Stimulated activated CD8-positive, alpha-beta memory T cell treated with anti-CD3 and anti-CD28 coated beads, Interleukin-12 subunit alpha, Interleukin-12 subunit beta, amount 100 ng/mL, for 4 hours (primary cell): Measurements from ENCODE around the gene HGFAC.
"Not testable (repeated sequence)": the region's sequence is repeated elsewhere in the genome, so short reads cannot be mapped to it uniquely, and the experiment has no call there.

Source experiments
- DNase-seq: peaks from one replicate; pipeline ENCODE4 v3.0.0-alpha.2; 2020; ENCODE audit warnings: low read depth

Gene HGFAC

DNA sequence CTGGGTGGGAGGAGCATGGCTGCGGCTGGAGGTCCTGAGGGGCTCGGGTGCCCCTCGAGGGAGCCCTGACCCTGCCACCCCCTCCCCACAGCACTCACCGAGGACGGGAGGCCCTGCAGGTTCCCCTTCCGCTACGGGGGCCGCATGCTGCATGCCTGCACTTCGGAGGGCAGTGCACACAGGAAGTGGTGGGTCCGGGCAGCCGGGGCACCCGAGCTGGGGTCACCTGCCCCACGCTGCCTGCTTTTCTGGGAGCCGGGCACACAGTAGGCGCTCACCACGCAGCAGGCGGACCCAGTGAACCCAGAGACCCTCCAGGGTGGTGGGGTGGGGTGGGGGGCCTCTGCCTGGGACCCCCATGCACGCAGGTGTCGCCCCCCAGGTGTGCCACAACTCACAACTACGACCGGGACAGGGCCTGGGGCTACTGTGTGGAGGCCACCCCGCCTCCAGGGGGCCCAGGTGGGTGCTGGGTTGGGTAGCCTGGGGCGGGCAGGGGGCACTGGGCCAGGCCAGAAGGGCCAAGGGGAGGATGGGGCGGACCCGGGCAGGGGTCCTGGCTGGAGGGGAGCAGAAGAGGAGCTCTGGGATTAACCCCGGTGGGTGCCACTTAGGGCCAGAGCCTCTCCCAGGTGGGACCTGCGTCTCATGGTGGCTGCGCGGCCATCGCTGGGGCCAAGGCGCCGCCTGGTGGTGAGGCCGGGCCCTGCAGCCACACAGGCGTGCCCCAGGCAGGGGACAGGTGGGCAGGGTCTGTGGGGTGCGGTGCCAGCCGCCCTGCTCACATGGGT lies 1.4 kb downstream of the HGFAC start:
- peak; percentile 21 for DNase-seq

DNA sequence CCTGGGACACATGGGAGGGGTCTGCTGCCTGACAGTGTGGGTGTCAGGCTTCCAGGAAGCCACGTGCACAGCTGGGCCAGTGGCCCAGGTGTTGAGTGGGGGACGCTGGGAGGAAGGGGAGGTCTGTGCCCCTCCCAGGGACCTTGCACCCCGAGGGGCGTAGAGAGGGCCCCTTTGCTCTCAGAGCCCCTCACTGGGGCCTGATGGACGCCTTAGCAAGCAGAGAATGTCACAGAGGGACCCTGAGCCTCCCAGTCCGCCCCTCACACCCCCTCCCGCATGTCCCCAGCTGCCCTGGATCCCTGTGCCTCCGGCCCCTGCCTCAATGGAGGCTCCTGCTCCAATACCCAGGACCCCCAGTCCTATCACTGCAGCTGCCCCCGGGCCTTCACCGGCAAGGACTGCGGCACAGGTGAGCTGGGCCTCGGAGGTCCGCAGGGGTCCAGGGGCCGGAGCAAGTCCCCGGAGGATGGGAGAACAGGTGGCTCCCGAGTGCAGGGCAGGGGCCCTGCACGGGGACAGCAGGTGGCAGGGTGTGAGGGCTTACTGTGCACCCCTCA lies 2.1 kb downstream of the HGFAC start:
- no peak for DNase-seq

DNA sequence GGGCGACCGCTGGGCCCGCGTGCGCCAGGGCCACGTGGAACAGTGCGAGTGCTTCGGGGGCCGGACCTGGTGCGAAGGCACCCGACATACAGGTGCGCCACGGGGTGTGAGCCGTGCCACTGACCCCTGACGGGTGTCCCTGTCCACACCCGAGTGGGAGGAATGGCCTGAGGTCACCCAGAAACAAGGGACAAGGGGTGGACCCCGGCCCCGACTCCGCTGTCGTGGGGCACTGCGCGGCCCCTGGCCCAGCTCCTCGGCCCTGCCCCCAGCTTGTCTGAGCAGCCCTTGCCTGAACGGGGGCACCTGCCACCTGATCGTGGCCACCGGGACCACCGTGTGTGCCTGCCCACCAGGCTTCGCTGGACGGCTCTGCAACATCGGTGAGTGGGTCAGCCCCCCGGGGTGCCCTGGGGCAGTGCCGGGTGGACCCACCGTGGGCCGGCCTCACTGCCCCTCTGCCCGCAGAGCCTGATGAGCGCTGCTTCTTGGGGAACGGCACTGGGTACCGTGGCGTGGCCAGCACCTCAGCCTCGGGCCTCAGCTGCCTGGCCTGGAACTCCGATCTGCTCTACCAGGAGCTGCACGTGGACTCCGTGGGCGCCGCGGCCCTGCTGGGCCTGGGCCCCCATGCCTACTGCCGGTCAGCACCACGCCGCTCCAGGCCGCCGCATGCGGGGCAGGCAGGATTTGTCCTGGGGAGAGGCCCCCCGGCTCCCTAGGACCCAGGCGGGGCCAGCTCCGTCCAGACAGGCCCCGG lies 2.8 kb downstream of the HGFAC start:
- no peak for DNase-seq

DNA sequence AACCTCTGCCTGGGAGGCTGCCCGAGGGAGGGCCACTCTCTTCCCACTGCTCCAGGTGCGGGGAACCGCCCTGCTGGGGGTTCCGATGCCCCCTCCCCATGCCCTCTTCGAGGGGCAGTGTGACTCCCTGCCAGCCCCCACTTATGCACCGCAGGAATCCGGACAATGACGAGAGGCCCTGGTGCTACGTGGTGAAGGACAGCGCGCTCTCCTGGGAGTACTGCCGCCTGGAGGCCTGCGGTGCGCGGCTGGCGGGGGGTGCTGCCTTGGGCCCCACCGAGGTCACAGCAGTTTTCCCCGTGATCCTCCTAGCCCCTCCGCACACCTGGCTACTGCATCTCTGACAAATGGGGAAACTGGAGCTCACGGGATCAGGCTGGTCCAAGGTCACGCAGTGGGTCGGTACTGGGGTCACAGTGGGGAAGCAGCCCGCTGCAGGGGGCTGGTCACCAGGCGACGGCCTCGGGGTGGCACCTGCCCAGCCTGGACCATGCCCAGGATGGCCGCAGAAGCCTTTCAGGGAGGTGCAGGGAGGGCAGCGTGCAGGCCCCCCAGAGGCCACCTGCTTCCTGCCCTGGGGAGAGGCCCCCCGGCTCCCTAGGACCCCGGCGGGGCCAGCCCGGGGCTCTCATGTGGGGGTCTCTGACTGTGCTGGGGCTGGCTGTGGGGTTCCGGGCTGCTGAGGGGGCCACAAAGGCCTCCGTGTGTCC lies 3.5 kb downstream of the HGFAC start:
- no peak for DNase-seq

DNA sequence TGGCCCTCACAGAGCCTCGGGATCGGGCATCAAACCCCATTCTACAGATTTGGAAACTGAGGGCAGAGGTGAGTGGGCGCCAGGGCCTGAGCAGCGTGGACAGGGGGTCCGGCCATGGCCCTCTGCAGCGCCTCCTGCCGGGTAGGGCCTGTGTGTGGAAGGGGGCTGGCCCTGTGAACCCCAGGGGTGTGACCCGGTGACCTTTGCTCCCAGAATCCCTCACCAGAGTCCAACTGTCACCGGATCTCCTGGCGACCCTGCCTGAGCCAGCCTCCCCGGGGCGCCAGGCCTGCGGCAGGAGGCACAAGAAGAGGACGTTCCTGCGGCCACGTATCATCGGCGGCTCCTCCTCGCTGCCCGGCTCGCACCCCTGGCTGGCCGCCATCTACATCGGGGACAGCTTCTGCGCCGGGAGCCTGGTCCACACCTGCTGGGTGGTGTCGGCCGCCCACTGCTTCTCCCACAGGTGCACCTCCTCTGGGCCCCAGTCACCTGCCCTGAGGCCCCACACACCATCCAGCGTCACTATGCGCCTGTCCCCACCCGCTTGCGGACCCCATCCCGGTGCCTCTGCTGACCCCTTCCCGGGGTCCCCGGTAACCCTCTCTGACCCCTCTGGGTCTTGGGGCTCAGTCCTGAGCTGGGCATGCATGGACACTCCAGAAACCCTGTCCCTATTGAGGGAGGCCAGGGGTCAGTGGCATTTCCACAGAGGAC lies 4.2 kb downstream of the HGFAC start:
- no peak for DNase-seq

DNA sequence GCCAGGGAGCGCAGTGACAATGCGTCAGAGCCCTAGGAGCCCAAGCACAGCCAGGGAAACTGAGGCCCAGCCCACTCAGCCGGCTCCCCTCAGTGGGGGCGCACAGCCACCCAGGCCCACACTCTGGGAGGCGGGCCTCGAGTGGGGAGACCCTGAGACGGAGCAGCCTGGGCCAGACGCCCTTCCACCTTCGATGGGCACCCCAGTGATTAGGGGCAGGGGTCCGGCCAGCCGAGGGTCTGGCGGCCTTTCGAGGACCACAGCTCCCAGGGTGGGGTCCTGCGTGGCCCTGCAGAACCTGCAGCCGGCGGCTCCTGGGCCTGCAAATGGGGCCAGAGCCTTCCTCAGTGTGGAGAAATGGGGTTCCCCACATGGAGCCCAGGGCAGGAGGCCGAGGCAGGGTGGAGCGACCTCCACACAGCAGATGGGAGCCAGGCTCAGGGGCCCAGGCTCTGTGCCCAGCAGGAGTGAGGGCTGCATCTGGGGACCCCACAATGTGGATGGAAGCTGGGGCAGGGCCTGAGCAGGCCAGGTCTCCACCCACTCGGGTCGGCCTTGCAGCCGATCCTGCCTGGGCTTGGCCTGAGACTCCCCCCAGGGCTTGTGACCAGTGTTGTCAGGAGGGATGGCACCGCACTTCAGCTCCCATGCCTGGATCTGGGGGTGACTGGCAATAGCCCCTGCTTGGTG lies 5.0 kb downstream of the HGFAC start:
- DNase-seq, result no peak

DNA sequence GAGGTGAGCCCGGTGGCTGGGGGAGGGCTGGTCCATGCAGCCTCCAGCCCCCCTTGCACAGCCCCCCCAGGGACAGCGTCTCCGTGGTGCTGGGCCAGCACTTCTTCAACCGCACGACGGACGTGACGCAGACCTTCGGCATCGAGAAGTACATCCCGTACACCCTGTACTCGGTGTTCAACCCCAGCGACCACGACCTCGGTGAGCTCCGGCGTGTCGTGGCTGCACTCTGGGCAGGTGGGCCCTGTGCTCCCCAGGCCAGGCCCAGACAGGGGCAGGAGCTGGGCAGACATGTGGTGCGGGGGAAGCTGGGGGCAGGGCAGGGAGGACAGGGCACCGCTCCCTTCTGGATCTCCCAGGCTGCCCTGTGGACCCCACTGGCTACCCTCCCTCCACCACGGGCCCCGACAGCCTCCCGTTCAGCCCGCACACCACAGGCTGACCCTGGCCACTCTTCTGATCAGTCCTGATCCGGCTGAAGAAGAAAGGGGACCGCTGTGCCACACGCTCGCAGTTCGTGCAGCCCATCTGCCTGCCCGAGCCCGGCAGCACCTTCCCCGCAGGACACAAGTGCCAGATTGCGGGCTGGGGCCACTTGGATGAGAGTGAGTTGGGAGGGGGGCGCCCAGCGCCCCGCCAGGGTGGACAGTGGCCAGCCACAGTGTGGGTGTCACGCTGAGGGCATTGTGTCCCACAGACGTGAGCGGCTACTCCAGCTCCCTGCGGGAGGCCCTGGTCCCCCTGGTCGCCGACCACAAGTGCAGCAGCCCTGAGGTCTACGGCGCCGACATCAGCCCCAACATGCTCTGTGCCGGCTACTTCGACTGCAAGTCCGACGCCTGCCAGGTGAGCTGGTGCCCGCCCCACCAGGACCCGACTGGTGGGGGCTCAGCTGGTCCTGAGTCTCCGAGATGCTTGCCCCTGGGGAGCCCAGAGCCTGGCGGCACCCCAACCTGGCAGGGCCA lies 5.9 kb downstream of the HGFAC start:
- no peak for DNase-seq

DNA sequence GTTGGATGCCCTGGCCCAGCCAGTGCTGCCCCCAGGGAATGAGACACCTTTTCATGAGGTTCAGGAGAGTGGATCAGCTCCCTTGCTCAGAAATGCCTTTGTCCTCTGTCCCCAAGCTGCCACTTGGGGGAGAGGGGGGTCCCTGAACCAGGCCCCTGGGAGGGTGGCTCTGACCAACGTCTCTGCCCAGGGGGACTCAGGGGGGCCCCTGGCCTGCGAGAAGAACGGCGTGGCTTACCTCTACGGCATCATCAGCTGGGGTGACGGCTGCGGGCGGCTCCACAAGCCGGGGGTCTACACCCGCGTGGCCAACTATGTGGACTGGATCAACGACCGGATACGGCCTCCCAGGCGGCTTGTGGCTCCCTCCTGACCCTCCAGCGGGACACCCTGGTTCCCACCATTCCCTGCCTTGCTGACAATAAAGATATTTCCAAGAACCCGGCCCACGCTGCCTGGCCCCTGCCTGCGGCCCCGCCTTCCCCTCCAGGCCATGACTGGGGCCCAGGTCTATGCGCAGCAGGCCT lies 7.3 kb downstream of the HGFAC start:
- DNase-seq, result no peak

DNA sequence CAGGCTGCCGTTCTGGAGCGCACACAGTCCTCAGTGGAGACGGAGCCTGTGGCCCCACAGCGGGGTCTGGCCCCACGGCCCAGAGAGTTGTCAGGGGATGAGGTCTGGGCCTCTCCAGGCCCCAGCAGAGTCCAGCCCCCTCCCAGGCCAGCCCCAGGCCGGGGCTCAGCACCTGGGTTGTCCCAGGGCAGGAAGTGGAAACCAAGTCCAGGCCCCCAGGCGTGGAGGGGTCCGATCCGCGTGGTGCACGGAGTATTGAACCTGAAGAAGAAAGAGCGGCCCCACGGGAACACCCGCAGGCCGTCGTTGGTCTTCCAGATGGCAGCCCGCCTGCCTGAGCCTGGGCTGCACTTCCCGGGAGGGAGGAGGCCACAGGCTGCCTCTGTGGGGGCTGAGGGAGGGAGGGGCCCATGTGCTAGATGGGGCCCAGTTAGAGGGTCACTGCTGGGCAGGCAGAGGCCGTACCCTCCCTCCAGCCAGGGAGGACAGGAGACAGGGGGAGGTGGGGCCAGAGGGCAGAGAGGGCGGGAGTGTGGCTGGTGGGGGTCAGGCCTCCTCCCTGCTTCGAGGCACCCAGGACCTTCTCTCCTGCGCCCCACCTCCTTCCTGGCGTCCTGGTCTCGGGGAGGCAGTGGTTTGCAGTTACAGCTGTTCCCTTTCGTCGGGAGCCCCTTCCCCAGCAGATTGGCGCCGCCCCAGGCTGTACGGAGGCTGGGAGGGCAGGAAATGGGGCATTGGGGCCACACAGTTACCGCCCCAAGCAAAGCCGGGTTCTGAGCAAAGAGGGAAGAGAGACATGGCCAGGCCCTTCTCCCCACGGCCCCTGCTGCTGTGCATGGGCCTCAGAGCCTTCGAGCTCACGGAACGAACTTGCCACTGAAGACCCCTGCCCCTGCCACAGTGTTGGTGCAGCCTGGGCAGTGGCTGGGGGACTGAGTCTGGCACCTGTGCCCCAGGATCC lies 8.1 kb downstream of the HGFAC start:
- no peak for DNase-seq

DNA sequence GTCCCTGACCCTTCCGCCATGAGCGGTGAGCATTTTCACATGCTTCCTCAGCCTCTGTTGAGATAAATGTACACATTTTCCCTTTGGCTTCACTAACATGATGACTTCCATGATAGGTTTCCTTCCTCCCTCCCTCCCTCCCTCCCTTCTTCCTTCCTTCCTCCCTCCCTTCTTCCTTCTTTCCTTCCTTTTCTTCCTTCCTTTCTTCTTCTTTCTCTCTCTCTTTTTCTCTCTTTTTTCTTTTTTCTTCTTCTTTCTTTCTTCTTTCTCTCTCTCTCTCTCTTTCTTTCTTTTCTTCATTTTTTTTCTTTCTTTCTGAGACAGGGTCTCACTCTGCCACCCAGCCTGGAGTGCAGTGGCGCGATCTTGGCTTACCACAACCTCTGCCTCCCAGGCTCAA lies 8.9 kb downstream of the HGFAC start:
- no peak for DNase-seq

DNA sequence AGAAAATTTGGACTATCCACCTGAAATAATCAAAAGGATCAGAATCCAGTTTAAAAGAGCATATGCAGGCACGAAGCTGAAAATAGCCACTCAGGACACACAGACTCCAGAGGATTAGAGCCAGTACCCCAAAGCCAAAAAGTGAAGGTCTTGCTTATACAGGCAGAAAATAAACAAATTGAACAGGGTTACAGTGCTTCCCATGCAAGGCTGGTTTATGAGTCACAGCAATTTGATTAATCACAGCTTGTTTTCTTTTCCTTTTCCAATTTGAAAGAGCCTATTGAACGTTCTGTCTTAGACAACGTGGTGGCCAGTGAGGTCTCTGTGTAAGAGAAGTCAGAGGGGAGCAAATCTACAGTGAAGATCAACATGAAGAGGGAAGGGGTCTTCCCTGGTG lies 10.2 kb downstream of the HGFAC start:
- no peak for DNase-seq

DNA sequence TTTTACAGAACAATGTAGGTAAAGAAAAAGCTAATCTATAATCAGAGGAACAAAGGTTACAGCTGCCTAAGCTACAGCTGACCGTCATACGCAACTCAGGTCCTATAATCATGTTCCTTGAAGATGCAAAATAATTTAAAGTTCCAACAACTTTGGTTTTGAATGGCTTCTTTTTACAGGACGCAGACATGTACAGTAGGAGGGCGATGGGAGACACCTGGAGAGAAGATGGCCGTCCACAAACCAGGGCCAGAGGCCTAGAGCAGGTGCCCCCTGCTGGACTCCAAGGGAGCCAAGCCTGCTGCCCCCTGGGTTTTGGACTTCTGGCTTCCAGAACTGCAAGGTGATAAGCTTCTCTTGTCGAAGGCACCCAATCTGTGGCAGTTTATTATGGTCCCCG lies 10.6 kb downstream of the HGFAC start:
- DNase-seq, result no peak

DNA sequence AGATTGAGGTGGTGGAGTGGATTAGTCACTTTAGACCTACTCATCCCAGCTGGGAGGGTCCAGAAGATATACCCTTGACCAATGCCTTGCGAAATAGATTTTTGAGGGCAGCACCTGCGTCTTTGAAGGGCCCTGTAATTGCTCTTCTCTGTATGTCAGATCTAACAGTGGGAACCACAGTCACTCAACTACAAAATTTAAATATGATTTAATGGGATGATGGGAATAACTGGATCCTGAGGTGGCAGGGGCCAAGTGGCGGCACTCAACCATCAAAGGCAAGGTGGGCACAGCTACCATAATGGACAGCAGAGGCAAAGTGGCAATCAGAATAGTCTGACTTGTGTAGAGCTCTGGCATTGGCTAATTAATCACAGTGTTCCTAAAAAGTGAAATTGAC lies 13.8 kb downstream of the HGFAC start:
- not testable (repeated sequence) for DNase-seq

DNA sequence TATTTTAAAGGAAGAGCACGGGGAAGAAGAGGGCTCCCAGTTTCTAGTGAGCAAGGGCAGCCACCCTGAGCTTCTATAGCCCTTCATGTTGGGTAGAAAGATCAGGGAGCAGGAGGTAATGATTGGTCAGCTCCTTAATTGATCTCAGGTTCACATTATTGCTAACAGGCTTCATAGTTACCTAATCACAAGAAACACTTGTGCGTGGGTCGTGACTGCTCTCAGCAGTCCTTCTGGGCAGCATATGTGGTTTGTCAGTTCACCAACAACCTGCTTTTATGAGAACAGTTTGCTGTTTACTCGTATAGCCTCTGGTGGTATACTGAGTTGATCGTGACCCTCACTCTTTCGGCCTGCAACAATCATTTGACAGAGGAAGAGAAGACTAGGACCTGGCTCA lies 16.6 kb downstream of the HGFAC start:
- no peak for DNase-seq

DNA sequence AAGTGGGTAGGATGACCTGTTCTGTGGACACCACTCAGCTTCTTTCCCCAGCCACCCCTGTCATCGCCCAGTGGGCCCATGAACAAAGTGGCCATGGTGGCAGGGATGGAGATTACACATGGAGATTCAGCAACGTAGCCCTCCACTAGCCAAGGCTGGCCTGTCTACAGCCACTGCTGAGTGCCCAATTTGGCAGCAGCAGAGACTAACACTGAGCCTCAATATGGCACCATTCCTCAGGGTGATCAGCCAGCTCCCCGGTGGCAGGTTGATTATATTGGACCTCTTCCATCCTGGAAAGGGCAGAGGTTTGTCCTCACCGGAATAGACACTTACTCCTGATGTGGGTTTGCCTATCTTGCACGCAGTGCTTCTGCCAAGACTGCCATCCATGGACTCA lies 17.4 kb downstream of the HGFAC start:
- not testable (repeated sequence) for DNase-seq

DNA sequence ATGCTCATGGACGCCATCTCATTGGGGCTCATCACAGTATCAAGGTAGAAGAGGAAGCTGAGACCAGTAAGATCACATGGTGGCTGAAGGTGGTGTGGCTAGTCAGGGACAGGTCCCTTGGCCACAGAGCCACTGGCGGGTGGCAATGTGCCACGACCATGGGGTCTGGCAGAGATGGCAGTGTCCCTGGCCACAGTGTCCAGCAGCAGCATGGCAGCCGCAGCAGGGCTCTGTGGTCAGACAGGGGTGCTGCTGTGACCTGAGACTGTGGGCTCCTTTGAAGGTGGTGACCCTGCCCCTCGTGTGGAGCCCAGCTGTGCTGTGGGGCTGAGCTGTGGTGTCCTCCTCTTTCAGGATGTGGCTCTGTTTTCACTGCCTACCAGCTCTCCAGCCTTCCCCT lies 19.2 kb downstream of the HGFAC start:
- no peak for DNase-seq

DNA sequence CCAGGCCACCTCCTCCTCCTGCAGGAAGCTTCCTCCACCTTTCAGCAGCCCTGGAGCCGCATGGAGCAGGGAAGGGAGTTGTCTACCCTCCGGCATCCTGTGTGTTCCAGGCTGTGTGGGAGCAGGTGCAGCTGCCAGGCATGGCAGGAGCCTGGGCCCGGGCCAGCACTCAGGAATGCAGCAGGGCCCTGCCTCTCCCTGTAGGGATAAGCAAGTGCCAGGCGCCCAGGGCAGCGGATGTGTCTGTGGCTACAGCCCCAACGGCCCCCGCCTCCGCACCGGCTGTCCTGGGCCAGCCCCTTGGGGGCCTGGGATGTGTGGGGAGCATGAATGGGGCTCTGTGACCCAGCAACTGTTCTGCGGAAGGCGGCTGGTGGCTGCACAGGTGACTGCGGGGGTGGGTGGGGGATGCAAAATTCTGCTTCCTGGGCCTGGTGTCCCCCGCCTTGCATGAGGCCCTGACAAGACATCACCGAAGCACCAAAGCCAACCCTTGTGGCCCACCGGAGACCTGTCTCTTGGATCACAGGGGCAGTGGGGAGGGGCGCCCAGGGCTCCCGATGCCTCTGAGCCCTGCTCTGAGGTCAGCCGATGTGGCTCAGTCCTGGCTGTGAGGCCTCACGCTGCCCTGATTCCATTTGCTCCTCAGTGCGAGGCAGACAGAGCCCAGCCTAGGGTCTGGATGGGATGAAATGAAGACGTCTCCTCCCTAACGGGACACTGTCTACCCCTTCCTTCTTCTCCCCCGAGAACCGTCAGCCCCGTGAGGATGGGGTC lies 19.9 kb downstream of the HGFAC start:
- no peak for DNase-seq

DNA sequence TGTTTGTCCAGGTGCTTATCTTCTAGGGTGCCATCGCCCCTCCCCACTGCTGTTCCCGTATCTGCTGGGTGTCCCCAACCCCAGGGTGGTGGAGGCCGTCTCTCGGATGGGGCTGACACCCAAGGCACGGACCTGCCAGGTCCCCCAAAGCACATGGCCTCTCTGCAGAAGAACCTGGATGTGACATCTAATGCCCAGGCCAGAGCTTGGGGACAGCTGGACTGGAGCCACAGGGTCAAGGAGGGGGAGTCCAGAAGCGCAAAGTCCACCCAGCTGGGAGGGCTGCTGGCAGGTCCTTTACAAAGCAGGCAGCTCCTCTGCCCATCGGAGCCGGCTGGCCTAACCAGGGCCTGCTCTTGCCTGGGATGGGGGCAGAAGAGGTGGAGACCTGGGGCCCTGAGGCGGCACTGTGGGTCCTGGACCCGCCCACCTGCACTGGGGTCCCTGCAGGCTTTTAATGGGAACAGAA lies 20.6 kb downstream of the HGFAC start:
- DNase-seq, result no peak
